GM19351 (cell line): ENCODE measurements around the gene UBALD1.
"Not testable (repeated sequence)": the region's sequence is repeated elsewhere in the genome, so short reads cannot be mapped to it uniquely, and the experiment has no call there.

Experiments
- ATAC-seq: cut with Tn5 transposase; IDR thresholded peaks from one replicate; pipeline ENCODE4 v1.9.1; 2021; ENCODE audit warnings: mild to moderate bottlenecking, moderate library complexity; ENCODE audit not compliant: unreplicated experiment

The UBALD1 gene

DNA sequence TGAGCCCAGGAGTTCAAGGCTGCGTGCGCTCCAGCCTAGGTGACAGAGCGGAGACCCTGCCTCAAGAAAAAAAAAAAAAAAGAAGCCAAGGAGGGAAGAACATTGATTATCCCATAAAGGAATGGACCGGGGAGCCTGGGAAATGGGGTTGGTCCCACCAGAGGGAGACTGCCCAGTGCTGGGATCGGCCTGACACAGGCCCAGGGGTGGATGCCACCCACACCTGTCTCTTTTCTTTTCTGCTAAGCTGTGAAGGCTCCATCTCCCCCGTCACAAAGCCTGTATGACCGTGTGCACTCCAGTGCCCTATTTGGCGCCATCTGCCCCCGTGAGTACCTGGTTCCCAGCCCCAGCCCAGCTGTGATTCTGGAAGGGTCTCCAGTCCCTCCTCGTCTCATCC, 15.7 kb downstream of the UBALD1 start:
- ATAC-seq: no peak

GRCh38 chr16:4597174-4597573, 17.5 kb downstream of the UBALD1 start:
- no peak for ATAC-seq

DNA sequence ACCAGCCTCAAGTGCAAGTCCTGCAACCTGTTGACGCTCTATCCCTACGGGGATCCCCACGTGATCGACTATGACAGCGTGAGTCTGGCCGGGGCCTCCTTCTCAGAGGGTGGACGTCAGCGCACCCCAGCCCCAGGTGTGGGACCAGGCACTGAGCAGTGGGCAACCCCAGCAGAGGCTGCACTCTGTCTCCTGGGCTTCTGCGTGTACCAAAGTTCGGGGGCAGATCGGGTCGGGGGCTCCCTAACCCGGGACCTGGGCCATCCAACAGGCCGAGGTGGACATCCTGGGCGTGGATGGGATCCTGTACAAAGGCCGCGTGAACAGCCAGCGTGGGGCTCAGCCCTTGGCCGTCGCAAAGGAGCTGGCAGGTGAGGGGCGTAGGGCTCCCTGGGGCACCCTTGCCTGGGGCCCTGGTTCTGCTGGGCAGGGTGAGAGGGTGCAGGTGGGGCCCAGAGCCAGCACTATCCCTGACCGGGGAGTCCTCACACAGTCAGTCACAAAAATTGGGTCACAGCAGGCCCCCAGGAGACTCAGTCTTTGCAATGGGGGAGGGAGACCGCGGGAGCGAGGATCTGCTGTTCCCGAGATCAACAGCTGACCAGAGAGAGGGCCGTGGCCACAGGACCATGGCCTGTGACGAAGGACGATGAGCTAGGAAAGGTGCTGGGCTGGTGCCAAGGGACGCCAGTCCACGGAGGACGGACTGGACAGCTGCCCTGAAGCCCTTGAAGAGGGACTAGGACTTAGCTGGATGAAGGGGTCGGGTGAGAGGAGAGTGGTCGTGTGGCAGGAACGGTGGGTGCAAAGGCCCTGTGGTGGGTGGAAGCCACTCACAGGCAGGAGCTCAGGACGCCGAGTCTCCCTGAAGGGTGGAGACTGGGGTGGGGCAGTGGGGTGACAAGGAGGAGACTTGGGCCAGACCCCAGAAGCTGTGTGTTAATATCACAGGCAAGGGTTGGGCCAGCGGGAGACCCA, 20.0 kb downstream of the UBALD1 start:
- ATAC-seq: no peak

DNA sequence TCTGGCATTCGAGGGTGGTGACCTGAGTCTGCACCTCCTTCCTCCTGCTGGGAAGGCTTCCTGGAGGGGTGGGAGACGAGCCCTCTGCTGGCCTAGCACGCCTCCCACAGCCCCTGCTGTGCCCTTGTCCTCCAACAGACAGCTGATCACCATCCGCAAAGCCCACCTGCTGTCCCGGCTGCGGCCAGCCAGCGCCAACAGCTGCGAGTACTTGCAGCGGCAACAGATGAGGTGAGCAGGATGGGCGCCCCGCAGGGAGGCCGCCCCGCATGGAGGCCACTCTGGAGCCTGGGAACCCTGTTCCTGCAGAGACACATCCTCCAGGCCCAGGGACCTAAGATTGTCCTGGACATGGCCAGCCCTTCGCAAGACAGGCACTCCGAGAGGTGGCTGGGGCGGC, 21.6 kb downstream of the UBALD1 start:
- ATAC-seq: no peak

- ATAC-seq: no peak
Measured at GRCh38 chr16:4591706-4592470, 22.8 kb downstream of the UBALD1 start.

- ATAC-seq: no peak
Measured at GRCh38 chr16:4591191-4591590, 23.5 kb downstream of the UBALD1 start.

DNA sequence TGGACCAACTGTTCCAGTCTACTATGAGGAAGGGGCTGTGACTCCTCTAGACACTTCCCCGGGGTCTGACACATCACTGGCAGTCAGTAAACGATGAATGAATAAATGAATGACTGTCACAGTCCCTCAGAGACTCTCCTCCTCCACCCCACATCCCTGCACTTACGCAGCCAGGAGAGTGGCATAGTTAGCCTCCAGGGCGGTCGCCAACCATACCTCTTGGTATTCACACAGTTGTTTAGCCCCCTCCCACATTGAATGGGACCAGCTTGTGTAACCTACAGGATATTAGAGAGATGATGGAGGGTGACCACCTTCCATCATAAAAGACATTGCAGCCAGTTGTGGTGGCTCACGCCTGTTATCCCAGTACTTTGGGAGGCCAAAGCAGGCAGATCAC, 25.7 kb downstream of the UBALD1 start:
- no peak for ATAC-seq

GRCh38 chr16:4588386-4588785, 26.3 kb downstream of the UBALD1 start:
- ATAC-seq: no peak

- ATAC-seq: no peak
Measured at GRCh38 chr16:4586291-4586690, 28.4 kb downstream of the UBALD1 start.

DNA sequence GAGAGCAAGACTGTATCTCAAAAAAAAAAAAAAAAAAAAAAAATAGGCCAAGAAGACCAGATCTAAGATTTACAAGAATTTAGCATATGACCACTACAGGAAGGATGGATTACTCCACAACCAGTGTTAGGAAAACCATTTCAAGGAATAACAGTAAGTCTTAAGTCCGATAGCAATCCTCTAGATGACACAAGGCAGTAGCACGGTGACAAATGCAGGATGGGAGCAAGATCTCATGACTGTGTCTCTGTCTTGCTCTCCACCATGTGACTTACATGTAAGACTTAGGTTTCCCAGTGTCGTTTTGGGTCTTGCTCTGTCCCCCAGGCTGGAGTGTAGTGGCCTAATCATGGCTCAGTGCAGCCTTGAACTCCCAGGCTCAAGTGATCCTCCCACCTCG, 30.8 kb downstream of the UBALD1 start:
- no peak for ATAC-seq

- ATAC-seq: no peak
Measured at GRCh38 chr16:4580250-4580649, 34.4 kb downstream of the UBALD1 start.

DNA sequence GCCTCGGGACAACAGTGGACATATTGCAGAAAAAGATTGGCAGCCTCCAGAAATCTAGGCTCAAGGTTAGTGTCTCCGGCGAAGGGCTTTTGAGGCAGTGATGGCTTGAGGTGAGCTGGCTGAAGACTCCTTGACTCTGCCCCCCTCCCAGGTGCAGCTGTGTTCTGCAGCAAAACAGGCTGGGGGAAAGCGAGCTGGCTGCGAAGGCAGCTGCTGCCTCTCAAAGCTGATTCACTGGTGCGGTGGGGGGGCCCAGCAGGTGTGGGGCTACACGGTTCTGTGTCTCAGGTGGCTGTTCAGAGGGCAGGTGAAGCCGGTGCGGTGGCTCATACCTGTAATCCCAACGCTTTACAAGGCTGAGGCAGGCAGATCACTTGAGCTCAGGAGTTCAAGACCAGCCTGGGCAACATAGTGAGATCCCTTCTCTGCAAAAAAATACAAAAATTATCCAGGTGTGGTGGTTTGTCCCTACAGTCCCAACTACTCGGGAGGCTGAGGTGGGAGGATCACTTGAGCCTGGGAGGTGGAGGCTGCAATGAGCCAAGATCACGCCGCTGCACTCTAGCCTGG, 35.6 kb downstream of the UBALD1 start:
- ATAC-seq: no peak

DNA sequence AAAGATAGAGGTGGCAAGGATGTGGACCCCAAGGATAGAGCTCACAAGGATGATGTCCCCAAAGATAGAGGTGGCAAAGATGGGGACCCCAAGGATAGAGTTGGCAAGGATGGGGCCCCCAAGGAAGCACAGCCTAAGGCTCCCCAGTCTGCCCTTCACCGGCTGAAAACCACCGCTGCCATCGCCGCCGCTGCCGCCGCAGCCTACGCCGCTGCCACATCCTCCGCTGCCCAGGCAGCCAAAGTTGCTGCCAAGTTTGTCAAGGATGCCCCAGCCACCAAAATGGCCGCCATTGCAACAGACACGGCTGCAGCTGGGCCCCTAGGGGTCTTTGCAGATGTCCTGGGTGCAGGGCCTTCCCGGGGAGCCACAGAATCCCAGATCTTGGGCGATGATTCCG, 38.7 kb downstream of the UBALD1 start:
- no peak for ATAC-seq

GRCh38 chr16:4574919-4575705, 39.6 kb downstream of the UBALD1 start:
- ATAC-seq: no peak

DNA sequence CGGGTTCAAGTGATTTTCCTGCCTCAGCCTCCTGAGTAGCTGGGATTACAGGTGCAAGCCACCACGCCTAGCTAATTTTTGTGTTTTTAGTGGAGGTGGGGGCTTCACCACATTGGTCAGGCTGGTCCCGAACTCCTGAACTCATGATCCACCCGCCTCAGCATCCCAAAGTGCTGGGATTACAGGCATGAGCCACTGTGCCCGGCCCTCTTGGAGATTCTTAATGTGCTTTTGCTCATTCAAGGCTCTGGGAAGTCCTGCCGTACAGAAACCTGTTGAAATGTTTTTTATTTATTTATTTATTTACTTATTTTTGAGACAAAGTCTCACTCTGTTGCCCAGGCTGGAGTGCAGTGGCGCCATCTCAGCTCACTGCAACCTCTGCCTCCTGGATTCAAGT, 40.8 kb downstream of the UBALD1 start:
- ATAC-seq: not testable (repeated sequence)

DNA sequence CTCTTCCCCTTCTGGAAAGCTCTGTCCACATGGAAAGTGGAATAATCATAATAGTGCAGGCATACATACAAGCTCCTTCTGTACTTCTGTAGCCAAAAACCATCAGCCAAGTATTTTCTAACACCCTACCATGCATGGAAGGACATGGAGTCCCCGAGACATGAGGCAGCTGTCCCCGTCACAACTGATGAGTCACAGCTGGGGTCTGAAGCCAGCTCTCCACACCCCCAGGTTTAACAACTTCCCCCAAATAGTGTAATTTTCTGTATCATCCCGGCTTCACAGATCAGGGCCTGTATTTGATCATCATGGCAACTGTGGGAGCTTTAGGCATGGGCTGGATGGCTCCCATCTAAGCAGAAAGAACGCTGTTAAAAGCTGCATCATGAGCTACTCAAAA, 42.0 kb downstream of the UBALD1 start:
- no peak for ATAC-seq

DNA sequence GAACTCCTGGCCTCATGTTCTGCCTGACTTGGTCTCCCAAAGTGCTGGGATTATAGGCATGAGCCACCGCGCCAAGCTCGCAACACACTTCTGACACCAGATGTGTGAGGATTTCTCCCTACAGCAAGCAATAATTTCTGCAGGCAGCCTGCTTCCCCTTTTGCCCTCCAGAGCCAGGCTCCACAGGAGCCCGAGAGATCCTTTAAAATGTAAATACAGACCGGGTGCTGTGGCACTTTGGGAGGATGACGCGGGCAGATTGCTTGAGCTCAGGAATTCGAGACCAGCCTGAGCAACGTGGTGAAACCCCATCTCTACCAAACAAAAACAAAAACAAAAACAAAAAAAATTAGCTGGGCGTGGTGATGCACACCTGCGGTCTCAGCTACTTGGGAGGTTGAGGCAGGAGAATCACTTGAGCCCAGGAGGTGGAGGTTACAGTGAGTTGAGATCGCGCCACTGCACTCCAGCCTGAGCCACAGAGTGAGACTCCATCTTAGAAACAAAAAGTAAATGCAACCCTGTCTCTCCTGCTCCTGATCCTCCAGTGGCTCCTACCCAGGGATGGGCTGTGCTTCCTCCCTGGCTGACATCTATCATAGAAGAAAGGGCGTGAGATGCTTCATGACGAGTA, 43.9 kb downstream of the UBALD1 start:
- ATAC-seq: no peak

DNA sequence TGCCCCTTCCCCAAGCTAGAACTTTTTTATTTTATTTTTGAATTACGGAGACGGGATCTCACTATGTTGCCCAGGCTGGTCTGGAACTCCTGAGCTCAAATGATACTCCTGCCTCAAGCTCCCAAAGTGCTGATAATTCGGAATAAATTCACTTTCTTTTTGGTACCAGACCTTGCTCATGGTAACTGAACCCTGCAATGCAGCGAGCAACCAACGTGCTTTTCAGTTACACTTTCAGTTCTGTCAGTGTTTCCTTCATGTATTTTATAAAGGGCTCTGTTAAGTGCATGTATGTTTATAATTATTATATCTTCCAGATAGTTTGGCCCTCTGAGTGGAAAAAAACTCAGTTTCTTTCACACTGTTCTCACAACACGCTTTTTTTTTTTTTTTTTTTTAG, 44.6 kb downstream of the UBALD1 start:
- ATAC-seq: no peak

- no peak for ATAC-seq
Measured at GRCh38 chr16:4566144-4566543, 48.5 kb downstream of the UBALD1 start.

DNA sequence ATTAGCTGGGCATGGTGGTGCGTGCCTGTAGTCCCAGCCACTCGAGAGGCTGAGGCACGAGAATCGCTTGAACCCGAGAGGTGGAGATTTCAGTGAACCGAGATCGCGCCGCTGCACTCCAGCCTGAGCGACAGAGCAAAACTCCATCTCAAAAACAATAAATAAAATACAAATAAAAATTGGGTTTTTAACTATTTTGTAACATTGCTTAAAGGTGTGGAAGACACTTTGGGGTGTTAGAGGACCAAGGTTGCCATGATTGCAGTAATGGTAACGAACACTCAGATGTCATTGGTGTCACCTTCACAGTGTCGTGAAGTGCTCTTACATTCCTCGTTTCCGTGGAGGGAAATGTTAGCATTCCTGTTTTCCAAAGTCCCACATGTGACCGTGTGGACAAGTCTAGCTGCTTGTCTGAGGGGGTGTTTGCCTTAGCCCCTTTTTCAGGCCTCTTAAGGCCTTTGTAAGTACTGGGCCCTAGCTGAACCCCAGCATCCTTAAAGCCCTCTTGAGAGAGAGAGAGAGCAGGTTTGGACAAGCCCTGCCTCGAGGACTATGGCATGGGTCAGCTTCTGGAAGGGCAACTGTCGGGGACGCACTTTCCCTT, 49.9 kb downstream of the UBALD1 start:
- no peak for ATAC-seq
